ENCODE data around the gene ETV5. TPM values are rescaled to one million over a fixed set of nuclear protein-coding genes. Genes with fewer than 3 reads are reported as not detected.
A peak's percentile ranks its signal among the peaks of the same experiment; 100 is the strongest.

Gene ETV5
- total and polyA plus RNA-seq, 10 of the 15 experiments (the other 5 are each of a cell fraction or from before 2014, with no cell fraction given): 5.0 to 18.4 (median 7.4) TPM

DNA sequence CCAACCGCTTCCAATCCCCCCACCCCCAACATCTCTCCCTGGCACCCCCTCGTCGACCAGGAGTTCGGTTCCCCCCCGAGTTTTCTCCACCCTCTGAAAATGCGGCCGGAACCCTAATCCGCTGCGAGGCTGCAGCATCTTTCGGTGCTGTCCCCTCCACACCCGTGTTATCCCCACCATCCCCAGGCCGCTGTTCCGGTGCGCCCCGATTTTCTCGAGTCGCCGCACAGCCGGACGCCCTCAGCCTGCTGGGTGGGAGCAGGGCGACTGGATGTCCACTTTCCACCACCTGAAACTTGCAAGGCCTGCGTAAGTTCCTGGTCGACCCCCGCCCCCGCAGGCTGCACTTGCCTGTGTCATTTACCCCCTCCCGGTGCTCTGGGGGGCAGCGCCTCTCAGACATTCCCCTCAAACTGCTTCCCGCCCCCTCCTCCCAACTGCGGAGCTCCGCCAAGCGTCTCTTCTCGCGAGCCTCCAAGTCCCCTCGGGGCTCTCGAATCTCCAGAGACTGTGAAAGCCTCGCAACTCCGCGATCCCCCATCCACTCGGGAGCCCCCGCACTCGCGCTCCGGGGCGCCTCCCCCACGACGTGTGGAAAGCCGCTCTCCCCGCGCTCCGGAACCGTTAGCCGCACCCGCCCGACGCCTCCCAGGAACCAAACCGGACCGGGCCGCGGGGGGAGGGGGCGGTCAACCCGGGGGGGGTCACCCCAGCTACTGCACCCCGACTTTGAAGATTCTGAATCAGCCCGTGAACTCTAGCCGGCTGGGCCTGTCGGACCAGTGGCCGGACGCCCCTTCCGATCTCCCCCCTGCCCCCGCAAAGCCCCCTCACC, 566 bp downstream of the ETV5 start:
- intact Hi-C loops (cut with micrococcal nuclease; ENCODE audit: unreplicated experiment) (loop anchor here (5.0 to 10.0 kb wide), 3 partner anchors 44 to 426 kb away; no protein-coding TSS in a partner anchor), in situ Hi-C loops (cut with MboI) (no loop called here)
- H3K27ac ChIP-seq (ENCODE audit: control insufficient read depth, insufficient read depth): no peak overlapping the region
- H3K4me3 ChIP-seq: peak overlapping the region; percentile 62
- ATAC-seq (peak; percentile 12), DNase-seq (ENCODE audit: low read depth, low spot score) (no peak), FAIRE-seq (no peak)
- H4K20me1 ChIP-seq (ENCODE audit: control insufficient read depth, insufficient read depth): no peaks in the 10 kb centered on the region
- H3K27me3 ChIP-seq (replicated peaks in 1 of 2; ENCODE audit: control insufficient read depth in 2 of 2, insufficient read depth in 2 of 2, low read length in 1 of 2): peaks cover 0 to 14% of the 10 kb centered on the region in 2 experiments; a peak in 2 of 4 replicates
- no peaks in the 10 kb centered on the region; the same call in 2 of the 3 replicates for H3K9me3 ChIP-seq (replicated peaks; ENCODE audit: control insufficient read depth, insufficient read depth, low read length)
- H3K79me2 ChIP-seq (ENCODE audit: control insufficient read depth, insufficient read depth, low read length): no peaks in the 10 kb centered on the region
- ChIA-PET SMC1A (ENCODE audit: uncharacterized antibody, unreplicated experiment) (interaction anchor here (1.9 kb wide), 2 partner anchors 13 to 147 kb away, joined by 4 to 6 read pairs; no protein-coding TSS in a partner anchor), POLR2A (interaction anchor here (0.6 to 1.4 kb wide), 4 partner anchors 23 to 669 kb away, joined by 3 to 8 read pairs (median 4); no protein-coding TSS in a partner anchor), CTCF (interaction anchor here (0.6 to 0.8 kb wide), 4 partner anchors 26 to 145 kb away, joined by 3 to 4 read pairs (median 4); no protein-coding TSS in a partner anchor), RAD21 (ENCODE audit: unreplicated experiment) (interaction anchor here (0.6 to 3.3 kb wide), 4 partner anchors 10 to 133 kb away, joined by 3 to 10 read pairs (median 4); no protein-coding TSS in a partner anchor)
- peak overlapping the region; percentile 98 for H3K4me2 ChIP-seq (ENCODE audit: control insufficient read depth, insufficient read depth)
- H3K9ac ChIP-seq (ENCODE audit: control insufficient read depth, insufficient read depth, low read length): peak overlapping the region; percentile 49
- WGBS (ENCODE audit: insufficient coverage, insufficient replicate concordance, low lambda C conversion rate, missing lambda C conversion rate): 7% methylated on average over 40 of the region's 69 CpGs
- H3K4me1 ChIP-seq (ENCODE audit: control insufficient read depth, insufficient read depth, low read length): peaks cover 24% of the 10 kb centered on the region
- H2AFZ ChIP-seq (ENCODE audit: control insufficient read depth, low read depth, low read length): peak overlapping the region; percentile 71
- no peaks in the 10 kb centered on the region for H3K36me3 ChIP-seq (ENCODE audit: control insufficient read depth in 2 of 2, insufficient read depth in 2 of 2, low read length in 1 of 2)
- BruUV-seq (replicated peaks): no TSS peak
- TF ChIP-seq EGR1 (IDR thresholded peaks at IDR 0.05; ENCODE audit: borderline replicate concordance in 1 of 2, low read depth in 2 of 2, low read length in 2 of 2): peak in 1 of 2 experiments; percentile 66; a peak in 2 of 3 replicates
- TF ChIP-seq, protein P1, sequence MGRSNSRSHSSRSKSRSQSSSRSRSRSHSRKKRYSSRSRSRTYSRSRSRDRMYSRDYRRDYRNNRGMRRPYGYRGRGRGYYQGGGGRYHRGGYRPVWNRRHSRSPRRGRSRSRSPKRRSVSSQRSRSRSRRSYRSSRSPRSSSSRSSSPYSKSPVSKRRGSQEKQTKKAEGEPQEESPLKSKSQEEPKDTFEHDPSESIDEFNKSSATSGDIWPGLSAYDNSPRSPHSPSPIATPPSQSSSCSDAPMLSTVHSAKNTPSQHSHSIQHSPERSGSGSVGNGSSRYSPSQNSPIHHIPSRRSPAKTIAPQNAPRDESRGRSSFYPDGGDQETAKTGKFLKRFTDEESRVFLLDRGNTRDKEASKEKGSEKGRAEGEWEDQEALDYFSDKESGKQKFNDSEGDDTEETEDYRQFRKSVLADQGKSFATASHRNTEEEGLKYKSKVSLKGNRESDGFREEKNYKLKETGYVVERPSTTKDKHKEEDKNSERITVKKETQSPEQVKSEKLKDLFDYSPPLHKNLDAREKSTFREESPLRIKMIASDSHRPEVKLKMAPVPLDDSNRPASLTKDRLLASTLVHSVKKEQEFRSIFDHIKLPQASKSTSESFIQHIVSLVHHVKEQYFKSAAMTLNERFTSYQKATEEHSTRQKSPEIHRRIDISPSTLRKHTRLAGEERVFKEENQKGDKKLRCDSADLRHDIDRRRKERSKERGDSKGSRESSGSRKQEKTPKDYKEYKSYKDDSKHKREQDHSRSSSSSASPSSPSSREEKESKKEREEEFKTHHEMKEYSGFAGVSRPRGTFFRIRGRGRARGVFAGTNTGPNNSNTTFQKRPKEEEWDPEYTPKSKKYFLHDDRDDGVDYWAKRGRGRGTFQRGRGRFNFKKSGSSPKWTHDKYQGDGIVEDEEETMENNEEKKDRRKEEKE (IDR thresholded peaks at IDR 0.05): no peak
- no peak for TF ChIP-seq POLR2A (IDR thresholded peaks at IDR 0.05; ENCODE audit: low read depth, low read length)
- TF ChIP-seq, protein P2, sequence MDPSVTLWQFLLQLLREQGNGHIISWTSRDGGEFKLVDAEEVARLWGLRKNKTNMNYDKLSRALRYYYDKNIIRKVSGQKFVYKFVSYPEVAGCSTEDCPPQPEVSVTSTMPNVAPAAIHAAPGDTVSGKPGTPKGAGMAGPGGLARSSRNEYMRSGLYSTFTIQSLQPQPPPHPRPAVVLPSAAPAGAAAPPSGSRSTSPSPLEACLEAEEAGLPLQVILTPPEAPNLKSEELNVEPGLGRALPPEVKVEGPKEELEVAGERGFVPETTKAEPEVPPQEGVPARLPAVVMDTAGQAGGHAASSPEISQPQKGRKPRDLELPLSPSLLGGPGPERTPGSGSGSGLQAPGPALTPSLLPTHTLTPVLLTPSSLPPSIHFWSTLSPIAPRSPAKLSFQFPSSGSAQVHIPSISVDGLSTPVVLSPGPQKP (IDR thresholded peaks at IDR 0.05; ENCODE audit: low read depth, low read length): no peak
- peak; percentile 18; the same call in 1 of the 2 replicates for TF ChIP-seq IKZF1 (conservative IDR thresholded peaks at IDR 0.05)
- TF ChIP-seq BRCA1 (IDR thresholded peaks at IDR 0.05; ENCODE audit: low read depth, low read length): peak; percentile 50; the same call in 1 of the 2 replicates
- no peak for TF ChIP-seq EP300 (IDR thresholded peaks at IDR 0.05; ENCODE audit: borderline replicate concordance in 1 of 2, control insufficient read depth in 1 of 2, low read depth in 2 of 2, low read length in 2 of 2)
- no peak for TF ChIP-seq FOS (IDR thresholded peaks at IDR 0.05; ENCODE audit: borderline replicate concordance, extremely low read depth, insufficient read length)
- TF ChIP-seq RBBP5 (conservative IDR thresholded peaks at IDR 0.05): no peak
- TF ChIP-seq, protein P3, sequence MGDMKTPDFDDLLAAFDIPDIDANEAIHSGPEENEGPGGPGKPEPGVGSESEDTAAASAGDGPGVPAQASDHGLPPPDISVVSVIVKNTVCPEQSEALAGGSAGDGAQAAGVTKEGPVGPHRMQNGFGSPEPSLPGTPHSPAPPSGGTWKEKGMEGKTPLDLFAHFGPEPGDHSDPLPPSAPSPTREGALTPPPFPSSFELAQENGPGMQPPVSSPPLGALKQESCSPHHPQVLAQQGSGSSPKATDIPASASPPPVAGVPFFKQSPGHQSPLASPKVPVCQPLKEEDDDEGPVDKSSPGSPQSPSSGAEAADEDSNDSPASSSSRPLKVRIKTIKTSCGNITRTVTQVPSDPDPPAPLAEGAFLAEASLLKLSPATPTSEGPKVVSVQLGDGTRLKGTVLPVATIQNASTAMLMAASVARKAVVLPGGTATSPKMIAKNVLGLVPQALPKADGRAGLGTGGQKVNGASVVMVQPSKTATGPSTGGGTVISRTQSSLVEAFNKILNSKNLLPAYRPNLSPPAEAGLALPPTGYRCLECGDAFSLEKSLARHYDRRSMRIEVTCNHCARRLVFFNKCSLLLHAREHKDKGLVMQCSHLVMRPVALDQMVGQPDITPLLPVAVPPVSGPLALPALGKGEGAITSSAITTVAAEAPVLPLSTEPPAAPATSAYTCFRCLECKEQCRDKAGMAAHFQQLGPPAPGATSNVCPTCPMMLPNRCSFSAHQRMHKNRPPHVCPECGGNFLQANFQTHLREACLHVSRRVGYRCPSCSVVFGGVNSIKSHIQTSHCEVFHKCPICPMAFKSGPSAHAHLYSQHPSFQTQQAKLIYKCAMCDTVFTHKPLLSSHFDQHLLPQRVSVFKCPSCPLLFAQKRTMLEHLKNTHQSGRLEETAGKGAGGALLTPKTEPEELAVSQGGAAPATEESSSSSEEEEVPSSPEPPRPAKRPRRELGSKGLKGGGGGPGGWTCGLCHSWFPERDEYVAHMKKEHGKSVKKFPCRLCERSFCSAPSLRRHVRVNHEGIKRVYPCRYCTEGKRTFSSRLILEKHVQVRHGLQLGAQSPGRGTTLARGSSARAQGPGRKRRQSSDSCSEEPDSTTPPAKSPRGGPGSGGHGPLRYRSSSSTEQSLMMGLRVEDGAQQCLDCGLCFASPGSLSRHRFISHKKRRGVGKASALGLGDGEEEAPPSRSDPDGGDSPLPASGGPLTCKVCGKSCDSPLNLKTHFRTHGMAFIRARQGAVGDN (IDR thresholded peaks at IDR 0.05): no peak
- no peak for TF ChIP-seq IRF4 (IDR thresholded peaks at IDR 0.05; ENCODE audit: low read depth, low read length)
- TF ChIP-seq CBFB (IDR thresholded peaks at IDR 0.05; ENCODE audit: low read depth): peak; percentile 17; the same call in 1 of the 2 replicates
- no peak for TF ChIP-seq HCFC1 (IDR thresholded peaks at IDR 0.05; ENCODE audit: low read length)
- peak; percentile 77; the same call in 1 of the 2 replicates for TF ChIP-seq CHD2 (IDR thresholded peaks at IDR 0.05; ENCODE audit: borderline replicate concordance, low read depth, low read length)

Data from GM12878 (cell line).